Astrocyte of the spinal cord (primary cell): ENCODE measurements around the gene C9orf85.
"Not testable (repeated sequence)": the region's sequence is repeated elsewhere in the genome, so short reads cannot be mapped to it uniquely, and the experiment has no call there.

Source experiments
- DNase-seq: peaks from one replicate; pipeline ENCODE4 v3.0.0; 2011; ENCODE audit warnings: low read depth, low spot score
- H3K4me3 ChIP-seq: 2 replicates; pipeline ENCODE4 v1.5.1; 2011; ENCODE audit warnings: low read depth, mild to moderate bottlenecking, low read length, moderate library complexity
- in situ Hi-C: cut with HindIII; loops from 2 replicates; pipeline ENCODE4 v1.10.0; 2017; ENCODE audit warnings: low sequenced_read_pairs
- TF ChIP-seq, protein P1 (sequence below): IDR thresholded peaks from 2 replicates; pipeline ENCODE4 v1.5.1; 2012; ENCODE audit warnings: low read depth, mild to moderate bottlenecking, low read length, inconsistent platforms

The C9orf85 gene

DNA sequence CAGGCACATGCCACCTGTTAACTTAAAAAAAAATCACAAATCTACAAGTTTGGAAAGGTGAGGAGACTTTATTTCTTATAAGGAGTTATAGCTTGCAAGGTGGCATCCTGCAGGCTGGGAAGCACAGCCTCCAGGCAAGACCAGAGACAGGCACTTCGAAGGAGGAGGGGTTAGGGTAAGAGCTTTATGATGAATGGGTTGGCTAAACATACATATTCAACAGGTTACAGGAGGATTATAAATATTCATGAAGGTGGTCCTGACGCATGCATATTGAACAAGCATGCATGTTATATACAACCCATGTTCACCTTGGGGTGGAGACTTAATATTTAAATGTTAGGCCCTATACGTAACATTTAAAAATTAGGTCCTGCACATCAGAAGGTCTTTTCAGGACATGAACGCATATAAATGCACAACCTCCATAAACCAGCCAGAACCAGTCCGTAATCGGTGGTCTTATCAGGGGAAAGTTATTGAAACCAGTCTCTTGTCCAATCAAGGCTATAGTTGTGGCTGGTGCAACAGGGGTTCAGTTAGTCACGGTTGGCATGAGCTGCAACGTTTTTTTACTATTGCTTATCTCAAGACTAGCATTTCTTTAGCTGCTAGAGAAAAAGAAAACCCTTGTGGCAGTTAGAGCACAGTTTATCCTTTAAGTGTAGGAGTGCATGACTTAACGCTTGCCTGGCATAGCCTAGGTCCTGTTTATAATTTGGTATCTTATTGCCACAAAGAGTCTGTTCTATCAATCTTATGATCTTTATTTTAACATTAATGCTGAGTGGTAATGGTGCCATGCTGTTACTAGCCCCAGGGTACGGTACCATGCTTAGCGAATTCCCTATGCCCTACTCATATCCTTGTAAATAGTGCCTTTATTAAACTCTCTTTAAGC lies 76.3 kb downstream of the C9orf85 start:
- no peak overlapping the region for H3K4me3 ChIP-seq
- TF ChIP-seq, protein P1, sequence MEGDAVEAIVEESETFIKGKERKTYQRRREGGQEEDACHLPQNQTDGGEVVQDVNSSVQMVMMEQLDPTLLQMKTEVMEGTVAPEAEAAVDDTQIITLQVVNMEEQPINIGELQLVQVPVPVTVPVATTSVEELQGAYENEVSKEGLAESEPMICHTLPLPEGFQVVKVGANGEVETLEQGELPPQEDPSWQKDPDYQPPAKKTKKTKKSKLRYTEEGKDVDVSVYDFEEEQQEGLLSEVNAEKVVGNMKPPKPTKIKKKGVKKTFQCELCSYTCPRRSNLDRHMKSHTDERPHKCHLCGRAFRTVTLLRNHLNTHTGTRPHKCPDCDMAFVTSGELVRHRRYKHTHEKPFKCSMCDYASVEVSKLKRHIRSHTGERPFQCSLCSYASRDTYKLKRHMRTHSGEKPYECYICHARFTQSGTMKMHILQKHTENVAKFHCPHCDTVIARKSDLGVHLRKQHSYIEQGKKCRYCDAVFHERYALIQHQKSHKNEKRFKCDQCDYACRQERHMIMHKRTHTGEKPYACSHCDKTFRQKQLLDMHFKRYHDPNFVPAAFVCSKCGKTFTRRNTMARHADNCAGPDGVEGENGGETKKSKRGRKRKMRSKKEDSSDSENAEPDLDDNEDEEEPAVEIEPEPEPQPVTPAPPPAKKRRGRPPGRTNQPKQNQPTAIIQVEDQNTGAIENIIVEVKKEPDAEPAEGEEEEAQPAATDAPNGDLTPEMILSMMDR, result no peak
- in situ Hi-C loops, result no loop called here
- DNase-seq, result no peak

DNA sequence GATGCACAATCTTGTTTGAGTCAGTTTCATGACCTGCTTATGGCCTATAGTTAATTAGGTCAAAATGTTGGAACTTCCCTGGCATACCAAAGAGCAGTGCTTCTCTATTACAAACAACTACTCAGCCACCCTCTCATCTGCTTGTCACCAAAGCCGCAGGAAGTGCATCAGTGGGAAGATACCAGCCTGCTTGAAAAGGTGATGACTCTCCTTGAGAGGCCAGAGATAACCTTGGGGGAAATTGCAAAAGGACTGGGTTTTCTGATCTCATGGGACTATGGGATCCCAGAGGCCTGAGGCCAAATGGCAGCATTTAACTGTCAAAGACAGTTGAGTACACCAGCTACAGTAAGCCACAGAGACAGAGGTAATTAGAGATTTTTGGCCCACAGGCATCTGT lies 79.0 kb downstream of the C9orf85 start:
- TF ChIP-seq, protein P1, result no peak
- H3K4me3 ChIP-seq, result no peak overlapping the region
- in situ Hi-C loops, result no loop called here
- DNase-seq, result no peak

DNA sequence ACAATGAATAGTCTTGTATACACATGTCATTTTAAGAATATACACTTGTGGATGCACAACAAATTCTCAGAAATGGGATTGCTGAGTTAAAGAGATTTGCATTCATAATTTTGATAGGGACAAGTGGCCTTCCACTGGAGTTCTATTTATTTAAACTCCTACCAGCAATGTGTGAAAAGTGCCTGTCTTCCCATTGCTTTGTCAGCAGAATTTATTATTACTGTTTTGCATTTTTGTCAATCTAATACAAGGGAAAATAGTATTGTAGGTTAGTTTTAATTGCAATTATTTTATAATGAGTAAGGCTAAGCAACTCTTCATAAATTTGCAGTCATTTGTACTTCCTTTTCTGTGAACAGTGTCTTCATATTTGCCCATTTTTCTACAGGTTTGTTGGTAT lies 94.0 kb downstream of the C9orf85 start:
- TF ChIP-seq, protein P1, result no peak
- no peak overlapping the region for H3K4me3 ChIP-seq
- no peak for DNase-seq
- in situ Hi-C loops, result no loop called here

DNA sequence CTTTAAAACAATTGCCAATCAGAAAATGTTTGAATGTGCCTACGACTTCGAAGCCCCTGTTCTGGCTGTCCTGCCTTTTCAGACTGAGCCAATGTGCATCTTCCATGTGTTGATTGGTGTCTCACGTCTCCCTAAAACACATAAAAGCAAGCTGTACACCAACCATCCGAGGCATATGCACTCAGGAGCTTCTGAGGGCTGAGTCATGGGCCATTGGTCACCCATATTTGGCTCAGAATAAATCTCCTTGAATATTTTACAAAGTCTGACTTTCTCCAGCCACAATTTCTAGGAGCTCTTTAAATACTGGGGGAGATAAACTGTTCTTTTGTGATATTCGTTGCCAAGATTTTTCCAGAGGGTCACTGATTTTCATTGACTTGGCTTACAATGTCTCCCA lies 95.1 kb downstream of the C9orf85 start:
- no peak overlapping the region for H3K4me3 ChIP-seq
- in situ Hi-C loops, result no loop called here
- DNase-seq, result peak; percentile 18
- TF ChIP-seq, protein P1, result no peak

DNA sequence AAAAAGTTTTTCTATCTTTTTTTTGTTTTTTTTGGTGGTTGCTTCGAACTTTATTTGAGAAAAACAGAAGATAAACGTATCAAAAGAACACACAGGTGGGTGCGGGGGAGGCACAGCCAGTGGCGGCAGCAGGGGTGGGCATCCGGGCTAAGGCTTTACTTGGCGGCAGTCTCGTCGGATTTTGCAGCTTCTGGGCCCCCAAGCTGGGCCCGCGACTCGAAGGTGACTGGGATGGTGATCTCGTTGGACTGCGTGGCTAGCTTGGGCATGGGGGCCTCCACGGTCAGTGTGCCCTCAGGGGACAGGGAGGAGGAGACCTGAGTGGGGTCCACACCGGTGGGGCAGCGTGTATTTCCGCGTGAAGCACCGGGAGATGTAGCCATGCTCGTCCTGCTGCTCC lies 96.3 kb downstream of the C9orf85 start:
- H3K4me3 ChIP-seq, DNase-seq, in situ Hi-C loops: not testable (repeated sequence)

DNA sequence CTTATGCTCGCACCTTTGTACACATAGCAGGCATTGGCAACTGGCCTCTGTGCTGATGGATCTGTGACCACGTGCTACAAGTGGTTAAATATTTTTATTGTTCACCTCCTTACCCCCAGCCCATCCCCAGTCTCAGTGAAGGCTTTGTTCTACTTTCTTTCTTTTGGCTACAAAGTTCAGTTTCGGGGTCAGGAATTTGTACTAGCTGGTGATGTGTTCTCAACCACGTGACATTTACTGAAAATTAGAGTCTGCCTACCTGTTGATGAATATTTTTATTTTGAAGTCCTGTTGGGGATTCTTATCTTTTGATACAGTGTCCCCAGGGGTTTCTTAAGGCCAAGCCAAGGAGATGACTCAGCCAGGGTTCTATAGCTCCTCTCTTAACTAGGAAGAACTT lies 101.2 kb downstream of the C9orf85 start:
- TF ChIP-seq, protein P1, result no peak
- H3K4me3 ChIP-seq, result no peak overlapping the region
- DNase-seq, result no peak
- in situ Hi-C loops, result no loop called here

DNA sequence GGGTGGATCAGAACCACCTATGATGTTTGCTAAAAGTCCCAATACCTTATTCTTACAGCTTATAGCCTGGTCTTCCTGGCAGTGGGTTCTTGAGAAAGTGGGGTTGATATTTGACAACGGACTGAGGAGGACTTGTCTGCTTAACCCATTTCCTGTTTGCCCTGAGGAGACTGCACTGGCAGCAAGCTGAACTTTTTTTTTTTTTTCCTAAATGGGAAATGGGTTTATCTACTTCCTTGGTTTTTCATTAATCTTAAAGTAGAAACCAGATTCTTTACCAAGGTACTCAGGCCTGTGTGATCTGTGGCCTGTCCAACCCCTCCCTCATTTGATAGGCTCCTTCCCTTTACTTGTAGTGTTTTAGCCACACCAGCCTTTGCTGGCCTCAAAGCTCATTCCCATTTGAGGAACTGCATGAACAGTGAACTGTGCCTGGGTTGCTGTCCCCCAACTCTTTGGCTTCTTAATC lies 101.9 kb downstream of the C9orf85 start:
- no peak overlapping the region for H3K4me3 ChIP-seq
- no peak for DNase-seq
- in situ Hi-C loops, result no loop called here
- TF ChIP-seq, protein P1, result no peak
